Activated CD4-positive, alpha-beta T cell treated with anti-CD3 and anti-CD28 coated beads, Interleukin-2, amount 10 ng/mL, durations not matched to agents 24 days and 14 days (primary cell): Measurements from ENCODE around the gene SEPTIN11. TPM values are rescaled to one million over a fixed set of nuclear protein-coding genes. Genes with fewer than 3 reads are reported as not detected.

ENCODE experiments used
- DNase-seq: peaks from one replicate; pipeline ENCODE4 v3.0.0; 2022
- H3K27ac Mint-ChIP-seq: one replicate; pipeline ENCODE4 v1.8.0; 2022; ENCODE audit warnings: mild to moderate bottlenecking, mixed read lengths
- H3K27me3 Mint-ChIP-seq: one replicate; pipeline ENCODE4 v1.8.0; 2022; ENCODE audit warnings: mixed read lengths
- H3K36me3 Mint-ChIP-seq: one replicate; pipeline ENCODE4 v1.8.0; 2022; ENCODE audit warnings: low read depth, mild to moderate bottlenecking, mixed read lengths
- H3K4me1 Mint-ChIP-seq: one replicate; pipeline ENCODE4 v1.8.0; 2021; ENCODE audit warnings: mixed read lengths
- H3K4me3 Mint-ChIP-seq: one replicate; pipeline ENCODE4 v1.8.0; 2022; ENCODE audit warnings: mild to moderate bottlenecking, moderate library complexity, mixed read lengths
- H3K9me3 Mint-ChIP-seq: one replicate; pipeline ENCODE4 v1.8.0; 2021; ENCODE audit warnings: mixed read lengths
- intact Hi-C: fragments of 100-400 bp; cut with micrococcal nuclease; formaldehyde crosslinking; loops from one replicate; pipeline ENCODE4 v1.15.1; 2023
- total RNA-seq: library from RNA; stranded (reverse); gene quantifications from 2 replicates; pipeline ENCODE4 v1.2.3, GENCODE V29; 2022

The SEPTIN11 gene
- total RNA-seq, 1 donor from 2014 or later: 15.4 TPM

- Mint-ChIP-seq H3K27me3 (peaks cover 27% of the 10 kb centered on the region), H3K4me3 (no peak overlapping the region), H3K27ac (no peak overlapping the region), H3K4me1 (peaks cover 27% of the 10 kb centered on the region), H3K36me3 (no peaks in the 10 kb centered on the region), H3K9me3 (no peaks in the 10 kb centered on the region)
- DNase-seq: no peak
- intact Hi-C loops: no loop called here
Observed at GRCh38 chr4:76977736-76978350, 28.3 kb downstream of the SEPTIN11 start.

DNA sequence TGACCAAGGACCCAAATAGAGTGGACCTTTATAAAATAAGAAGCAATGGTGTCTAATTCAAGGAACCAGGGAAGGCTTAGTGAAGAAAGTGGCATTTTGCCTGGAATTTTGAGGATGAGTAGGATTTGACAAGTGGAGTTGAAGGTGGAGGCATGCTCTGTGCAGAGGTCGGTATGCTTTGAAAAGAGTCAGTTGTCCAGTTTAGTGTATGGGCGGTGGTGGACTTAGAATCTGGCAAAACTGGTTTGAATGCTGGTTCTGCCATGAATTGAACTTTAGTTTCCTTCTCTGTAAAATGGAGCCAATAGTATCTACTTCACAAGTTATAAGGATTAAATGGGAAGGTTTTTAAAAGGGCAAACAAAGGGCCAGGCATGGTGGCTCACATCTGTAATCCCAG lies 29.7 kb downstream of the SEPTIN11 start:
- Mint-ChIP-seq H3K27ac (no peak overlapping the region), H3K27me3 (peaks cover 24% of the 10 kb centered on the region)
- intact Hi-C loops: no loop called here

DNA sequence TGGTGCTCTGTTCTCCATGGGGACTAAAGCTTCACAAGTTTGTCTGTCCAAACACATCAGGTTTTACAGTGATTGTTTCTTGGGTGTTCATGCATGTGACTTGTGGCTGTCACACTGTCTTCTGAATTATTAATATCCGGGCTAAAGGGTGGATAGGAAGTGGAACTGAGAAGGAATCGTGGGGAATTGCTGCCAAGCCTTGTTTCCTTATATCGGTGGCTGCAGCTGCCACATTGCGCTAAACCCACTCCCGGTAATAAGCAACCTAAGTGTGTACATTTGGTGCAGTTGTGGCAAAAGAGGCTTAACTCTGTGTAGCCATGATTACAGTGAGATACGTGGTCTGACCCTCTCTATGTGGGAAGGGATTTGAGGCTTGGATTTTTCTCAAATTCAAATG lies 30.7 kb downstream of the SEPTIN11 start:
- H3K27ac Mint-ChIP-seq: no peak overlapping the region
- H3K9me3 Mint-ChIP-seq: no peaks in the 10 kb centered on the region
- intact Hi-C loops: no loop called here
- peaks cover 23% of the 10 kb centered on the region for H3K27me3 Mint-ChIP-seq
- H3K4me3 Mint-ChIP-seq: no peak overlapping the region
- DNase-seq: no peak
- H3K36me3 Mint-ChIP-seq: no peaks in the 10 kb centered on the region
- H3K4me1 Mint-ChIP-seq: peaks cover 38% of the 10 kb centered on the region

More for the DNA sequence above, 29.7 kb downstream of the SEPTIN11 start:
- Mint-ChIP-seq H3K4me1 (peaks cover 34% of the 10 kb centered on the region), H3K36me3 (no peaks in the 10 kb centered on the region), H3K9me3 (no peaks in the 10 kb centered on the region), H3K4me3 (no peak overlapping the region)
- DNase-seq: no peak

DNA sequence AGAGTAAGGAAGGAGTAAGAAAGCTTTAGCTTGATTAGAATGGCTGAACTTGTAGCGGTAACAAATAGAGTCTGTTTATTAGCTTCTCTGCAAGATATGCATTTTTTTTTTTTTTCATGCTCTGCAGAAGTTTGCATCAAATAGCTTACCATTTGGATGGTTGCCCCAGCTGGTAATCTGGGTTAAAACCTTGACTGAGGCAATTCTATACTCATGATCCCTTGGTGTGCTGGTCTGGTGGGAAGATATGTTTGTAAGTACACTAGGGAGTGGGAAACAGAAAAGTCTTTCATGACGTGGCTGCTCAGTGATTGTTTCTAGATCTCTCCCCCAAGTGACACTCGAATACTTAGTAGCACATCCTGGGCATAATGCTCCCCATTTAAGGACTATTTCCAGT lies 32.1 kb downstream of the SEPTIN11 start:
- Mint-ChIP-seq H3K27me3 (peaks cover 22% of the 10 kb centered on the region), H3K36me3 (no peaks in the 10 kb centered on the region), H3K4me1 (peaks cover 38% of the 10 kb centered on the region), H3K9me3 (no peaks in the 10 kb centered on the region), H3K27ac (no peak overlapping the region), H3K4me3 (no peak overlapping the region)
- DNase-seq: no peak
- intact Hi-C loops: loop anchor here (2.0 kb wide), 1 partner anchor 21 kb away; no protein-coding TSS in a partner anchor

GRCh38 chr4:76982638-76983584 lies 33.4 kb downstream of the SEPTIN11 start:
- Mint-ChIP-seq H3K27me3 (peaks cover 25% of the 10 kb centered on the region), H3K9me3 (no peaks in the 10 kb centered on the region), H3K4me1 (peaks cover 44% of the 10 kb centered on the region), H3K36me3 (no peaks in the 10 kb centered on the region), H3K4me3 (peak overlapping the region; percentile 37), H3K27ac (peak overlapping the region; percentile 4)
- intact Hi-C loops: loop anchor here (2.0 kb wide), 1 partner anchor 22 kb away; no protein-coding TSS in a partner anchor
- no peak for DNase-seq

GRCh38 chr4:76984127-76984526 lies 34.6 kb downstream of the SEPTIN11 start:
- no peaks in the 10 kb centered on the region for H3K36me3 Mint-ChIP-seq
- peak overlapping the region; percentile 10 for H3K4me3 Mint-ChIP-seq
- peak overlapping the region; percentile 23 for H3K27ac Mint-ChIP-seq
- H3K4me1 Mint-ChIP-seq: peaks cover 37% of the 10 kb centered on the region
- no peaks in the 10 kb centered on the region for H3K9me3 Mint-ChIP-seq
- H3K27me3 Mint-ChIP-seq: peaks cover 26% of the 10 kb centered on the region
- no peak for DNase-seq
- intact Hi-C loops: no loop called here

DNA sequence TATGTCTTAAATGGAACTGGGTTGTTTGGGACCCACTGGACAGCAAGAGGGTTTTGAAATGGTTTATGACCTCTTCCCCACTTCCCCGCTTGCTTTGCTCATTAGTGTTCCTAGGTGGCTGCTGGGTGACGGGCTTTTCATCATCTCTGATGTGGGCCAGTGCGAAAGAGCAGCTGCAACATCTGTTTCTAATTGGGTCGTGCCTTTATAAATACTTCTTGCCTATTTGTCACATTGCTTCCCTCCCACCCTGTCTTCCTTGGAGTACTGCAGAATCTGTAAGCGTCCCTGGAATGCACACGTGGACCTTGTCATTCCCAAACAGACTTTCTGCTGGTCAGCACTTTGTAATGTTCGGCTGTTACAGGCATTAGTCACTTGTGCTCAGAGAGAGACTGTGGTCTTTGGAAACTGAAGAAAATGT lies 35.2 kb downstream of the SEPTIN11 start:
- Mint-ChIP-seq H3K9me3 (peaks cover under 1% of the 10 kb centered on the region), H3K27ac (no peak overlapping the region), H3K4me1 (peaks cover 38% of the 10 kb centered on the region), H3K36me3 (no peaks in the 10 kb centered on the region), H3K27me3 (peaks cover 20% of the 10 kb centered on the region), H3K4me3 (no peak overlapping the region)
- DNase-seq: no peak
- intact Hi-C loops: no loop called here

- no peak overlapping the region for H3K27ac Mint-ChIP-seq
- H3K27me3 Mint-ChIP-seq: peaks cover 26% of the 10 kb centered on the region
- H3K4me3 Mint-ChIP-seq: no peak overlapping the region
- intact Hi-C loops: no loop called here
- peaks cover 1% of the 10 kb centered on the region for H3K36me3 Mint-ChIP-seq
- H3K4me1 Mint-ChIP-seq: peaks cover 38% of the 10 kb centered on the region
- H3K9me3 Mint-ChIP-seq: peaks cover 11% of the 10 kb centered on the region
- DNase-seq: no peak
Observed at GRCh38 chr4:76987153-76987591, 37.6 kb downstream of the SEPTIN11 start.

GRCh38 chr4:76987685-76988084 lies 38.1 kb downstream of the SEPTIN11 start:
- H3K4me3 Mint-ChIP-seq: no peak overlapping the region
- peaks cover 35% of the 10 kb centered on the region for H3K4me1 Mint-ChIP-seq
- DNase-seq: no peak
- peaks cover 12% of the 10 kb centered on the region for H3K9me3 Mint-ChIP-seq
- no peak overlapping the region for H3K27ac Mint-ChIP-seq
- peaks cover 26% of the 10 kb centered on the region for H3K27me3 Mint-ChIP-seq
- intact Hi-C loops: no loop called here
- peaks cover 4% of the 10 kb centered on the region for H3K36me3 Mint-ChIP-seq

DNA sequence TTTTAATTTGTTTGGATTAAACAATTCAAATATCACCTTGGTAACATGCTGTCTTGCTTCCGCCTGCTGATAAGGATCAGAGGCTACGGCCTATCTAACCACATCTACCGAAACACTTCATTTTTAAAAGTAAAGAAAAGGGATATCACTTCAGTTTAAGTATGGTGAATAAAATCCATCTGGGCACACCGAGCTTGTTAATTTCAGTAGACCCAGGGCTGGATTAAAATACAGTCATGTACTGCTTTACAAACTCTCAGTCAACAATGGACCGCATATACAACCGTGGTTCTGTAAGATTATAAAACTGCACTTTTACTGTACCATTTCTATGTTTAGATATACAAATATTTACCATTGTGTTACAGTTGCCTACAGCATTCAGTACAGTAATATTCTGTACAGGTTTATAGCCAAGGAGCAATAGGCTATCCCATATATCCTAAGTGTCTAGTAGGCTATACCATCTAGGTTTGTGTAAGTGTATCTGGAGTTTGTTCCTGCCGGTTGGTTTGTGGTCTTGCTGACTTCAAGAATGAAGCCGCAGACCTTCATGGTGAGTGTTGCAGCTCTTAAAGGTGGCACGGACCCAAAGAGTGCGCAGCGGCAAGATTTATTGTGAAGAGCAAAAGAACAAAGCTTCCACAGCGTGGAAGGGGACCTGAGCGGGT lies 40.0 kb downstream of the SEPTIN11 start:
- Mint-ChIP-seq H3K4me3 (no peak overlapping the region), H3K27me3 (peaks cover 30% of the 10 kb centered on the region), H3K27ac (no peak overlapping the region), H3K36me3 (peaks cover 8% of the 10 kb centered on the region), H3K9me3 (peaks cover 16% of the 10 kb centered on the region), H3K4me1 (peaks cover 38% of the 10 kb centered on the region)
- DNase-seq: peak; percentile 78
- intact Hi-C loops: loop anchor here (5.0 kb wide), 1 partner anchor 88 kb away; the partner anchor contains the start of gene CCNI

GRCh38 chr4:76990288-76991080 lies 40.9 kb downstream of the SEPTIN11 start:
- DNase-seq: no peak
- Mint-ChIP-seq H3K27ac (no peak overlapping the region), H3K4me1 (peaks cover 39% of the 10 kb centered on the region), H3K4me3 (no peak overlapping the region), H3K36me3 (peaks cover 8% of the 10 kb centered on the region), H3K27me3 (peaks cover 31% of the 10 kb centered on the region), H3K9me3 (peaks cover 16% of the 10 kb centered on the region)
- intact Hi-C loops: loop anchor here (5.0 kb wide), 1 partner anchor 87 kb away; the partner anchor contains the start of gene CCNI

DNA sequence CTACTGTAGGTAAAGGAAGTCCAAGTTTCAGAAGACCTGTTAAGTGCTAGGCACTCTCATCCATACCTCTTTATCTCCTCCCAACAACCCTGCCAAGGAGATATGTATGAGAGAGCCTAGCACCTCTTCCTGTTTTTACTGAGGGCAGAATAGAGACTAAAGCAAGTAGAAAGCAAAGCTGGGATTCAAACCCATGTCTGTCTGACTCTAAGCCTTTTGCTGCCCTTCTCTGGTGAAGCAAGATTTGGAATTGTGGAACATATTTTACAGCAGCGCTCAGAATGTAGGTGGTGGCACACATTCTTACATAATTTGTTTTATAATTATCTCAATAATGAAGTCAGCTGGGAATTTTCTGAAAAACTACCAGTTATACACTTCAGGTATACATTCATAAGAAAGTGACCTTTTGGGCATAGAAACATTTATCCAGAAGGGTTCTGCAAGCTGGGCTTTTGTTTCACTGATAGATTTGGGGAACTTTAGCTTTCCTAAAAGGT lies 41.7 kb downstream of the SEPTIN11 start:
- Mint-ChIP-seq H3K27ac (no peak overlapping the region), H3K36me3 (peaks cover 8% of the 10 kb centered on the region), H3K9me3 (peaks cover 16% of the 10 kb centered on the region), H3K4me3 (no peak overlapping the region), H3K27me3 (peaks cover 30% of the 10 kb centered on the region), H3K4me1 (peaks cover 46% of the 10 kb centered on the region)
- DNase-seq: no peak
- intact Hi-C loops: loop anchor here (5.0 kb wide), 1 partner anchor 86 kb away; the partner anchor contains the start of gene CCNI
